GM19238 (cell line): ENCODE results near the gene GALR3.
A peak's percentile ranks its signal among the peaks of the same experiment; 100 is the strongest.
"Not testable (repeated sequence)": the region's sequence is repeated elsewhere in the genome, so short reads cannot be mapped to it uniquely, and the experiment has no call there.

Source experiments
- DNase-seq: peaks from one replicate; pipeline ENCODE4 v3.0.0; 2011; ENCODE audit warnings: low spot score; ENCODE audit not compliant: insufficient read length

GALR3 gene, protein sequence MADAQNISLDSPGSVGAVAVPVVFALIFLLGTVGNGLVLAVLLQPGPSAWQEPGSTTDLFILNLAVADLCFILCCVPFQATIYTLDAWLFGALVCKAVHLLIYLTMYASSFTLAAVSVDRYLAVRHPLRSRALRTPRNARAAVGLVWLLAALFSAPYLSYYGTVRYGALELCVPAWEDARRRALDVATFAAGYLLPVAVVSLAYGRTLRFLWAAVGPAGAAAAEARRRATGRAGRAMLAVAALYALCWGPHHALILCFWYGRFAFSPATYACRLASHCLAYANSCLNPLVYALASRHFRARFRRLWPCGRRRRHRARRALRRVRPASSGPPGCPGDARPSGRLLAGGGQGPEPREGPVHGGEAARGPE

DNA sequence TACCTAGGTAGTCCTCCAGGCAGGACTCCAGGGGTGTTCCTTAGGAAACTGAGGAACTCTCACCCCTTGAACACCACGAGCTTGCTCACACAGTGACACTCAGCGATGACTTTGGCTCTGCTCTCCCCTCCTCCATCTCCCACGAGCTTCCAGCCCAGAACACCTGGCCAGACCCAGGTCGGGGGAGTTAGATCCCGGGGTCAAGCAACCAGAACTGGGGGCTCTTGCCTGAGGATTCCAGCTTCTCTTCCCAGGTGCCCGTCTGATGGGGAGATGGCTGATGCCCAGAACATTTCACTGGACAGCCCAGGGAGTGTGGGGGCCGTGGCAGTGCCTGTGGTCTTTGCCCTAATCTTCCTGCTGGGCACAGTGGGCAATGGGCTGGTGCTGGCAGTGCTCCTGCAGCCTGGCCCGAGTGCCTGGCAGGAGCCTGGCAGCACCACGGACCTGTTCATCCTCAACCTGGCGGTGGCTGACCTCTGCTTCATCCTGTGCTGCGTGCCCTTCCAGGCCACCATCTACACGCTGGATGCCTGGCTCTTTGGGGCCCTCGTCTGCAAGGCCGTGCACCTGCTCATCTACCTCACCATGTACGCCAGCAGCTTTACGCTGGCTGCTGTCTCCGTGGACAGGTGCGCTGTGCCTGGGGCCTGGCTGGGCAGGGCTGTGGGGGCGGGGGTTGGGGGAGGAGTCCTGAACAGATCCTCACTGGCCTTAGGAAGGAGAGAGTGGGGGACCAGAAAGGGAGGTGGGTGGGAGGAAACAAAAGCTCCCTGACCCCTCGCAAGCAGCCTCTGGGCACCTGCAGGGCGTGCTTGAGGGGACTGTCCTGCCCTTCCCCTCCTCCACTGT lies at the start of gene GALR3:
TSS of gene GALR3 (plus strand) at position 249 of the 852 bp plus-strand sequence. CDS start at position 274, 25 bp downstream.
- DNase-seq = no peak

DNA sequence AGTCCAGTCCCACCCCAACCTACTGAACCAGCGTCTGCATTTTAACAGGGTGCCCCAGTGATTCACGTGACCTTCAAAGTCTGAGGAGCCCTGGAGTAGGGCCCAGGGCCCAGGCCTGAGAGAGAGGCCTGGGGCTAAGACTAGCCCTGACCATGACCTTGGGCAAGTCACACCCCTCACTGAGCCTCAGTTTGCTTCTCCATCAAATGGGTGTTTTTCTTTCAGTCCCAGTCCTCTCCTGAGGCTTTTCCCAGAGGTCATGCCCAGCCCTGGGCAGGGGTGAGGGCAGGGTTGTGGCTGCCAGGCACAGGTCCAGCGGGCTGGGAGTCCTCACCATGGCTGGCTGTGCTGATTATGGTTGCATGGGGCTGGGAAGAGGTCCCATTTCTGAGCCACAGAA lies 48.5 kb upstream of the GALR3 start:
- no peak for DNase-seq

DNA sequence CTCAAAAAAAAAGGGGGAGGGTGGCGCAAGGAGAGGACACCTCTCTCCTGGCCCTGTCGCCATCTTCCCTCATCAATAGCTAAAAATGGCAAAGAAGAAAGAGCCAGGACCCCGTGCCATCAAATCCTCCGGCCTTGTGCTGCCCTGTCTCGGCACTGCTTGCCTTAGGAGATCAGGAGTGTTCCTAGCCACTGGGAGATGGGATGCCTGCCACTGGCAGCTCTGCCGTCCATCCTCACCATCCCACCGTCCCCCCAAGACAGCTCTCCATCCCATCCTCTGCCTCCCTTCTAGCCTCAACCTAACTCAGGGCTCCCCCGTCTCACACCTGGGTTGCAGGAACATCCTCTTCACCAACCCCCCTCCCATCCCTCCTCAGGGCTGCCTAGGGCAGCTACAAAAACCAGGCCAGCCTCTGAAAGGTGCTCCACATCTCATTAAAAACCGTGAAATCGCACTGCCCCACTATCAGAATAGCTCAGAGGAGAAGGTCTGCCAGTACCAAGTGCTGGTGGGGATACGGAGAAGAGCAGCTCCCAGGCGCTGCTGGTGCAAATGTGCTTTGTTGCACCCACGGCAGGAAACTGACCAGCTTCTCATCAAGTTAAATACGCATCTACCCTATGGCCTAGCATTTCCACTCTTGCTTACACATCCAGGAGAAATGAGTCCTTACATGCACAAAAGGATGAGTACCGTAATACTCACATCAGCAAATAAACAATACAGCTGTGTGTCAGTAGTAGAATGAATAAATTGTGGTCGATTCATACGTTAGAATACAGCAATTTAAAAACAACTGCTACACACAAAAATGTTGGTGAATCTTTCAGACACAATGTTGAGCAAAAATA lies 47.2 kb upstream of the GALR3 start:
- no peak for DNase-seq

DNA sequence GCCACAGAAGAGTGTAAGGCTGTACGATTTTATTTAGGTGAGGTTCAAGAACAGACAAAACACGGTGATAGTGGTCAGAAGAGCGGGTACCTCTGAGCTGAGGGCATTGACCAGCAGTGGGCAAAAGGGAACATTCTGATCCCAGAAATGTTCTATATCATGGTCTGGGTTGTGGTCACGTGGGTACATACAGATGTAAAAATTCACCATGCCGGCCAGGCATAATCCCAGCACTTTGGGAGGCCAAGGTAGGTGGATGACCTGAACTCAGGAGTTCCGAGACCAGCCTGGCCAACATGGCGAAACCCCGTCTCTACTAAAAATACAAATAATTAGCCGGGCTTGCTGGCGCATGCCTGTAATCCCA lies 46.6 kb upstream of the GALR3 start:
- DNase-seq = no peak

DNA sequence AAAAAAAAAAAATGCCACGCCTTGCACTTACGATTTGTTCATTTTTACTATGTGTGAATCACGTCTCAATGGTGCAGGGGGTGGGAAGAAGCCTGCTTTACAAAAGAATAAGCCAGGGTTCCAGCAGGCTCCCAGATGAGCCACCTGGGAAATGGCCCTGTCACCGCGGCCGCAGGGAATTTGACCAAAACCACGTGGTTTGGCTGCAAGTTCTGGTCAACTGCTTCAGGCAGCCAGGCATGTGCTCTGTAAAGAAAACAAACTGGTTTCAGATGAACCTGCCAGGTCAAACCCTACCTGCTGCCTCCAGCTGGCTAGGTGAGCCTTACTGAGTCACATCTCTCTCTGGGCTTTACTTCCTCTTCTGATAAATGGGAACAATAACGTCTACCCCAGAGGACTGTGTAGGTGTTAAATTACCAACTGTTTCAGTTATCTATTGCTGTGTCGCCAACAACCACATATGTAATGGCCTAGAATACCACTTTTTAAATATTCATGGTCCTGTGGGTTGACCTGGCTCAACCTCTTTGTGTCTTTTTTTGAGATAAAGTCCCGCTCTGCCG lies 46.0 kb upstream of the GALR3 start:
- DNase-seq = peak; percentile 44

DNA sequence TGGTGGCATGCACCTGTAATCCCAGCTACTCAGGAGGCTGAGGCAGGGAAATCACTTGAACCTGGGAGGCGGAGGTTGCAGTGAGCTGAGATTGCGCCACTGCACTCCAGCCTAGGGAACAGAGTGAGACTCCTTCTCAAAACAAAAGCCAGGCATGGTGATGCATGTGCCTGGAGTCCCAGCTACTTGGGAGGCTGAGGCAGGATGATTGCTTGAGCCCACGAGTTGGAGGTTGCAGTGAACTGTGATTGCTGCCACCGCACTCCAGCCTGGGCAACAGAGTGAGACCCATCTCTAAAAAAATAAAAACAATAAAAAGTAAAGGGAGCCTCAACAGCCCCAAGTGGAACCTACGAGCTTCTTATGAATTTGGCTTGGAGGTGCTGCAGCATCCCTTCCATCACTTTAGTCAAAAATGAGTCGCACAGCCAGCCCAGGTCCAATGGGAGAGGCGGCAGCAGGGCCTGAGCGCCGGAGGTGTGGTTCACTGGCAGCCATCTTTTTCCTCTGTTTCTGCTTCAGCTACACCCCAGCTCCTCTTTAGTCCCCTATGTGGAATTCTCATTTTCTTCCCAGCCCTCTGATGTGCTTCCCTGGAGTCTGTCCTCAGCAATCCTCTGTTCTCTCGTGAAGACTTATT lies 44.7 kb upstream of the GALR3 start:
- DNase-seq = no peak

DNA sequence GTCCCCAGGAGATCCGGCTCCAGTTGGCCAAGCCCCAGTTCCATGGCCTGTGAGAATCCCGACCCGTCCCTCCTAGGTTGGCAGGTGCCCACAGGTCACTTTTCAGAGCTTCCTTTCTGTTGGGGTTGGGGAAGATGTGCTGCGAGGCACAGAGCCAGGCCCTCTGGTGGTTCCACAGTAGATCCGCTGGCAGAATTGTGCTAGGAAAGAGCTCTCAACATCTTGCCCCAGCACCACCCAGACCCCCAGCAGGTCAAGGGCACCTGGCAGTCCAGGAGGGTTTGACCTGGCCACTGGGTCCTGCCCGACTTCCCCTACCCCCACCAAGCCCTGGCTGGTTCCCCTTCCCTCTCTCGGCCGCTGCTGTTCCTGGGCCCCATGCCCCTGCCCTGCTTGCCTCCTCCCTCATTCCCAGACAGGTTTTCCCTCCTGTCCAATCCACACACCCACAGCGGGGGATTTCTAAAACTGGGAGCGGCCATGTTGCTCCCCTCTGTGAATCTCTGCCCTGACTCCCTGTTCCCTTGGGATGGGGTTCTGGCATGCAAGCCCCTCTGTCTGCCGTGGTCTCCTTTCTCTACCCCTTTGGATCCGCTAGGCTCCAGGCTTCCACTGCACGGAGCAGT lies 41.6 kb upstream of the GALR3 start:
- DNase-seq = no peak

DNA sequence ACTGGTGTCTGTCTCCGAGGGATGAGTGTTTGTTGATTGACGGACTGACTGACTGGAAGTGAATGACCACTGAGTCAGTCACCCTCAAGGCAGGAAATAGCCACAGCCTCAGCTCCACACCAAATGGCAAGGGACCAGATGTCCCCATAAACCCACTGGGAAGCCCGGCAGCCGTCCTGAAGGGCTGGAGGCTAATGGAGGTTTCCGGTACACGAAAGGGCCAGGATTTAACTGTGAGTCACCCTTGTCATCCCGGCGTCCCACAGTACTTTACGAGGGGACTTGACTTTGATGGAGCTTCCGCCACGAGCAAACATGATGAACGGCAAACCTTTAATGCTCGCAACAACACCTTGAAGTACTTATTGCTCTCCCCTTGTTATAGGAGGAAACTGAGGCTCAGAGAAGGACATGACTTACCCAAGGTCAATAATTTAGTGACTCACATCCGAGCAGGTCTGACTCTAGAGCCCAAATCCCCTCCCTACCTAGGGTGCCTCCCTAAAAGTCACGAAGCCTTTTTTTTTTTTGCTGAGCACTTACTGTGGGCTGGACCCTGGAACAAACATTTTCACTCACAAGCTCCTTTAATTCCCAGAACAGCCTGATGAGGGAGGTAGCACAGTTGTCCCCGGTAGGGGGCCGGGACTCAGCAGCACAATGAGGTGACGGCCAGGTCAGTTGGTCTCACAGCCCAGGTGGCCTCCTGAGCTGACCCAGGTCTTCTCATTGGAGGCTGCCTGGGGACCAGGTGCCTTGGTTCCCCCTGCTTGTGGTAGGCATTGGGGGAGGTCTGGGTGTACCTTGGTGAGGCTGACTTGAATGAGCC lies 40.6 kb upstream of the GALR3 start:
- no peak for DNase-seq

DNA sequence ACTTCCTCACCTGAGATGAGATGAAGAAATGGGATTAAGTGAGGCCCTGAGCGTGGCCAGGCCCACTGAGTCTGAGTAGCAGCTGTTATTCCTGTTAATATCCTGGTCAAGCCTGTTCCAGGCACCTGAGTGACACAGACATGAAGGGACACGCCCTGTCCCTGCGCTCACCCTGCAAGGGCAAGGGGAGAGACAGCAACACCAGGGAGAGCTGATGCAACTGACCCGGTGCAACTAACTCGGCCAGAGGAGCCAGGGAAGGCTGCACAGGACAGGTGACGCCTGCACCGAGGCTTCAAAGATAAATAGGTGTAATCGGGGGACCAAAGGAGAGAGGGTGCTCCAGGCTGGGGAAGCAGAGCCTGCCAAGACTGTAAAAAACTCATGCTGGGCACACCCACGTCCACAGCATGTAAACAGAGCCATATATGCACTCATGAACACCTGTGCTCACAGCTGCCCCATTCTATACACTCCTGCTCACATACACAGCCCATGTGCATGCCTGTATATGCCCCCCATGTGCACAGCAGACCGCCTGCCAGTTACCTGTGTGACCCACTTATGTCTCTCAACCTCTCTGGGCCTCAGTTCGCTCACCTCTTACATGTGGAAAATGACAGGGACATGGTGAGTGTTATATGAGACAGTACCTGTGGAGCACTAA lies 38.2 kb upstream of the GALR3 start:
- DNase-seq = no peak

DNA sequence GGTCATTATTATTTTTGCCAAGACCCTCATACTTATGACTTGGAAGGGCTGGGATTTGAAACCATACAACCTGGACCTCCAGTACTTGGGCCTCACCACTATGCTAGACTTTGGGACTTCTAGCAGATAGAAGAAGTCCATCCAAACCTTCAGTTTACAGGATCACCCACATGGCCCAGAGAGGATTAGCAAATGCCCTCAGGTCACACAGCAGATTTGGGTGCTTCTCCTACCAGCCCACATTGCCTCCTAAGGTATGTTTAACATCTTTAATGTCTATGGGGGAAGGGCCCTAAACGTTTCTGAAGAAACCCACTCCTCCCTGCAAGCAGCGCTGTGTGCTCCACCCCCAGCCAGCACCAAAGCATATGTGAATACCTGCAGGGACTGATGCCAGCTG lies 32.9 kb upstream of the GALR3 start:
- no peak for DNase-seq

DNA sequence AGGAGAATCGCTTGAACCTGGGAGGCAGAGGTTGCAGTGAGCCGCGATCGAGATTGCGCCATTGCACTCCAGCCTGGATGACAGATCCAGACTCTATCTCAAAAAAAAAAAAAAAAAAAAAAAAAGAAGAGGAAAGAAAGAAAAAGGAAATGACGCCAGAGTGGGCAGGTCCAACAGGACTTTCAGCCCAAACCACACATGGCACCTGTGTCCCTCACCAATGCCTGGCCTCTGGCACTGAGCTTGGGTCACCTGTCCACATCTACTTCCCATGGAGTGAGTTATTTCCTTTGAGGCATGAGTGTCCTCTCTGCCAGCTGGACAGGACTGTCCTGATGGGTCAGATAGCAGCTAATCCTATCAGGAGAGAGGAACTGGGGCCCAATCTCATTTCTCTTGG lies 30.7 kb upstream of the GALR3 start:
- DNase-seq = no peak

DNA sequence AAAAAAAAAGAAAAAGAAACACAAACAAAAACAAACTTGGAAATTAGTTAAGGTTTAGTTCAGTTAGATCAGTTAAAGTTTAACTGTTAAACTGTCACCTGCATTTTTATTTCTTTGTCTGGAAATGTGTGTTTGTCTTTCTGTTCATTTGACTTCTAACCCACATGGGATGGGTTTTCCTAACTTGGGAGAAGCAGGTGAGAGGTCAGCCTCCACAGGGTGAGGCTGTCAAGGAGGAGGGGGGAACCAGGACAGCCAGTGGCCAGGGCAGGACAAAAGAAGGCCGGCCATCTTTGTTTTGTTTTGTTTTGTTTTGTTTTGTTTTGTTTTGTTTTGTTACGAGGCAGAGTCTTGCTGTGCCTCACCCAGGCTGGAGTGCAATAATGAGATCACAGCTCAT lies 28.8 kb upstream of the GALR3 start:
- no peak for DNase-seq

DNA sequence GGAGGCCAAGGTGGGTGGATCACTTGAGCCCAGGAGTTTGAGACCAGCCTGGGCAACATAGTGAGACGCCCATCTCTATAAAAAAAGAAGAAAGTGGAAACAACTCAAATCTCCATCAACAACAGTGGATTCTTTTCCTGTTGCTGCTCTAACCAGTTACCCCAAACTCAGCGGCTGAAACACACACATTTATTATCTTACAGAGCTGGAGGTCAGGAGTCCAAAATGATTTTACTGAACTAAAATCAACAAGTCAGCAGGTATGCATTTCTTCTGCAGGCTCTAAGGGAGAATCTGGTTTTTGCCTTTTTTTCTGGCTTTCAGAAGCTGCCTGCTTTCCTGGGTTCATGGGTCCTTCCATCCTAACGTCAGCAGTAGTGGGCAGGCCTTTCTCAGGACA lies 27.1 kb upstream of the GALR3 start:
- no peak for DNase-seq

DNA sequence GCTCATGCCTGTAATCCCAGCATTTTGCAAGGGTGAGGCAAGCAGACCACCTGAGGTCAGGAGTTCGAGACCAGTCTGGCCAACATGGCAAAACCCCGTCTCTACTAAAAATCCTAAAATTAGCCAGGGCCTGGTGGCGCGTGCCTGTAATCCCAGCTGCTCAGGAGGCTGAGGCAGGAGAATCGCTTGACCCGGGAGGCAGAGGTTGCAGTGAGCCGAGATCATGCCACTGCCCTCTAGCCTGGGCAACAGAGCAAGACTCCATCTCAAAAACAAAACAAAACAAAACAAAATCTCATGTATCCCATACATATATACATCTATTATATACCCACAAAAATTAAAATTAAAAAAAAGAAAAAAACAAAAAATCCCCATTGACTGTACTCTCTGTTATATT lies 25.9 kb upstream of the GALR3 start:
- DNase-seq = not testable (repeated sequence)

DNA sequence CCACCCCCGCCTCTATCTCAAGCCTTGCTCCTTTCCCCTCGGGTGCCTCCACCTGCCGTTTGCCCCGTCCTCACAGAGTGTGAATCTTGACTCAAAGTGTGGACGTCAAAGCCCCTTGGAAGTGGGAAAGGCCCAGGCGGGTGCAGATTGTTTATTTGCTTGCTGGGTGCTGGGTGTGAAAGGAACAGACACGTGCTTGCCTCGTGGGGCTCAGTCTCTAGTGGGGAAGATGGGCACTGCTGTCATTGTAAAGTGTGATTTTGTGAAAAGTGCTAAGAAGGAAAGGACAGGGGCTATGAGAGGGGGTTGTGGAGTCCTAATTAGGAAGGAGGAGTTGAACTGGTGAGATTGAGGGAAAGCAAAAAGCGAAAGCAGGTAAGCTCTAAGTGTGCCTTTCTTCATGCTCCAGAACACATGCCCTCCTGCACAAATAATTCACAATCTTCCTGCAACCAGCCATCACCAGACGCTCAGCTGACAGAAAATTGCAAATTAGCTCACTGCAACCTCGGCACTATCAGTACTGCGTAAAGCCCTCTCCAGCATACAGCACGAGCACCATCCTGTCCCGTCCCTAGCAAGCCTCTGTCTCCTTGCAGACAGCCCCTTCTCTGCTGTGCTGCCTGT lies 25.2 kb upstream of the GALR3 start:
- DNase-seq = no peak

DNA sequence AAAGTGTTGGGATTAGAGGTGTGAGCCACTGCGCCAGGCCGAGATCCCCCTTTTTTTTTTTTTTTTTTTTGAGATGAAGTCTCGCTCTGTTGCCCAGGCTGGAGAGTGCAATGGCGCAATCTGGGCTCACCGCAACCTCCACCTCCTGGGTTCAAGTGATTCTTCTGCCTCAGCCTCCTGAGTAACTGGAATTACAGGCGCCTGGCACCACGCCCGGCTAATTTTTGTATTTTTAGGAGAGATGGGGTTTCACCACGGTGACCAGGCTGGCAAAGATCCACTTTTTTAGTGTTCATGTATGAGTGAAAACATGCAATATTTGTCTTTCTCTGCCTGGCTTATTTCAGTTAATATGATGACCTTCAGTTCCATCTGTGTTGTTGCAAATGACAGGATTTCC lies 23.2 kb upstream of the GALR3 start:
- DNase-seq = not testable (repeated sequence)

DNA sequence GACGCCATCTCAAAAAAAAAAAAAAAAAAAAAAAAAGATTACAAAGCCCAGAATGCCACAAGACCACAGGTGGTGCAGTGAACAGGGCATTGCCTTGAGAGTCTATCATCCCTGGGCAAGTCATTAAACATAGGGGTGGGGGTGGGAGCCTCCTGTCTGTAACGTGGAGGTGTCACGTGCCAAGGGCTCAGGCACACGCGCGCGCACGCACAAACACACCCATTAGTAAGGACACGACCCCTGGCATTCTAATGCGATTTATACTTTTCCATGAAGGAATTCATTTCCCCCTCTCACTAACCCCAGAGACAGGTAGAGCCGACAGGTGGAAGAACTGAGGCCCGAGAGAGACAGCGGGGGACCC lies 21.3 kb upstream of the GALR3 start:
- no peak for DNase-seq

DNA sequence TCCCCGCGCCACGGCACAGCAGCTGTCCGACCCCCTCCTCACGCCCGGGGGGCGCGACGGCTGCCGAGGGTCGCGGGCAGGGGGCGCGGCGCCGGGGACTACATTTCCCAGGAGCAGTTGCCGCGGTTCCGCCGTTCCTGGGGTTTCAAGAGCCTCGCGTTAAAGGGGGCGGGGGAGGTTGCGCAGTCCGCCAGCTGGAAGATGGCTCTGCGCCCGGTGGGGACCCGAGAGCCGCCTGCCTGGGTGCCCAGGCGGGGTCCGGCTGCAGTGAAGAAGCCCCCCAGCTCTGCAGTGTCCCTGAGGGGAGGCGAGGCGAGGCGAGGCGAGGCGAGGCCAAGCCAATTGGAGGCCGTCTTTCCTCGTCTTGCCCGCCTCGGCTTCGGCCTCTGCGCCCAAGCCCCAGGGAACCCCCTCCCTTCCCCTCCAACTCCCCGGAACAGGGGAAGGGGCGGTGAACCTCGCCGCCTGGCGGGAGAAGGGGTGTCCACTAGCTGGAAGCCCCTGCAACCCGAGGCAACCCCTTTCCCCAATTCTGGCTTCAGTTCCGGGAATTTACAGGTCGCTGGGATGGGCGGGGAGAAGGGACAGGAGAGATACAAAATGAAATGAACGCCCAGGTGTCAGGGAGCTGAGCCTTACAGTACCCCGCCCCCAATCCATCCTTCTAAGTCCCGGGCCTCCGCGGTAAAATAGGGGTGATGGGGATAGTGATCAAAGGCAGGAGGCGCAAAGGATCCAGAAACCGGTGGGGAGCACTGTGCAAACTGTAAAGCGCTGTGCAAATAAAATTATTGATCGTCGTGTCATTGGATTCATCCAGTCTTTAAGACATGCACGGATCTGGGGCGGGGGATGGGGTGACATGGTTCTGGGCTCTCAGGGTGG lies 20.6 kb upstream of the GALR3 start:
- DNase-seq = no peak
